ENCODE measurements around the gene MAEA.

MAEA gene

GRCh38 chr4:1251773-1252066, 38.0 kb upstream of the MAEA start:
- no peak overlapping the region for H3K4me3 ChIP-seq (ENCODE audit: low read length)
- TF ChIP-seq, protein P1, sequence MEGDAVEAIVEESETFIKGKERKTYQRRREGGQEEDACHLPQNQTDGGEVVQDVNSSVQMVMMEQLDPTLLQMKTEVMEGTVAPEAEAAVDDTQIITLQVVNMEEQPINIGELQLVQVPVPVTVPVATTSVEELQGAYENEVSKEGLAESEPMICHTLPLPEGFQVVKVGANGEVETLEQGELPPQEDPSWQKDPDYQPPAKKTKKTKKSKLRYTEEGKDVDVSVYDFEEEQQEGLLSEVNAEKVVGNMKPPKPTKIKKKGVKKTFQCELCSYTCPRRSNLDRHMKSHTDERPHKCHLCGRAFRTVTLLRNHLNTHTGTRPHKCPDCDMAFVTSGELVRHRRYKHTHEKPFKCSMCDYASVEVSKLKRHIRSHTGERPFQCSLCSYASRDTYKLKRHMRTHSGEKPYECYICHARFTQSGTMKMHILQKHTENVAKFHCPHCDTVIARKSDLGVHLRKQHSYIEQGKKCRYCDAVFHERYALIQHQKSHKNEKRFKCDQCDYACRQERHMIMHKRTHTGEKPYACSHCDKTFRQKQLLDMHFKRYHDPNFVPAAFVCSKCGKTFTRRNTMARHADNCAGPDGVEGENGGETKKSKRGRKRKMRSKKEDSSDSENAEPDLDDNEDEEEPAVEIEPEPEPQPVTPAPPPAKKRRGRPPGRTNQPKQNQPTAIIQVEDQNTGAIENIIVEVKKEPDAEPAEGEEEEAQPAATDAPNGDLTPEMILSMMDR (conservative IDR thresholded peaks at IDR 0.05; ENCODE audit: low read depth, low read length): no peak
- DNase-seq (ENCODE audit: low read depth): no peak

DNA sequence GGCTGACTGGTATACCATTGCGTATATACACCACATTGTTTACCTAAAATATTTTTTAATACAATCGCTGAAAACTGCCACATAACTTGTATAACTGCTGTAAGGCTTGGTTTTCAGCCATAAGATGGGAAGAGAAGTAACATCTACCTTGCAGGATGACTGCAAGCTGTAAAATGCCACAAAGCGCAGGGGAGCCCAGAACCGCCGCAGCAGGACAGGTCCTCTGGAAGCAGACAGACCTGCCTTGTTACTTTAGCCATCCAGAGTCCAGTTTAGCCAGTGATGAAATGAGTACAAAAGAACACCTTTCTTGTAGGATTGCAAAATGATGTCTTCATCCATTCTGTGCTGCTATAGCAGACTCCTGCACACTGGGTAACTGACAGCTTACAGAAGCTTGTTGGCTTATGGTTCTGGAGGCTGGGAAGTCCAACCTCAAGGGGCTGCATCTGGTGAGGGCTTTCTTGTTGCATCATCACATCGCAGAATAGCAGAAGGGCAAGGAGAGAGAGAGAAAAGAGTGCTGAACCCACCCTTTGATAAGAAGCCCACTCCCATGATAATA, 36.7 kb upstream of the MAEA start:
- TF ChIP-seq, protein P1 (conservative IDR thresholded peaks at IDR 0.05; ENCODE audit: low read depth, low read length): no peak
- no peak overlapping the region for H3K4me3 ChIP-seq (ENCODE audit: low read length)
- DNase-seq (ENCODE audit: low read depth): no peak

GRCh38 chr4:1253831-1254230, 35.9 kb upstream of the MAEA start:
- DNase-seq (ENCODE audit: low read depth): no peak
- TF ChIP-seq, protein P1 (conservative IDR thresholded peaks at IDR 0.05; ENCODE audit: low read depth, low read length): no peak
- no peak overlapping the region for H3K4me3 ChIP-seq (ENCODE audit: low read length)

DNA sequence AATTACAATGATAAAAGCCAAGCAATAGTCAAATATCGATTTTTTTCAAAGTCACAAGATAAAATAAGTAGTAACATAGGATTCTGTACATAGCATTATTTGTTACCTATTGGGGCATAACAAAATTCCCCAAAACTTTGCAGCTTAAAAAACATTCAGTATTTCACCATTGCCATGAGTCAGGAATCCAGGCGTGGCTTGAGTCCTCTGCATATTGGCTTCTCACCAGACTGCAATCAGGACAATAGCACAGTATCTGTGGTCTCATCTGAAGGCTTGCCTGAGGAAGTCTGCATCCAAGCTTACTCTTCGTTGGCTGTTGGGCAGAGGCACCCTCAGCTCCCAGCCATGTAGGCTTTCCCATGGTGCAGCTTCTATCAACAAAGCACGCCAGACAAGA, 34.5 kb upstream of the MAEA start:
- no peak overlapping the region for H3K4me3 ChIP-seq (ENCODE audit: low read length)
- DNase-seq (ENCODE audit: low read depth): no peak
- TF ChIP-seq, protein P1 (conservative IDR thresholded peaks at IDR 0.05; ENCODE audit: low read depth, low read length): no peak

- no peak overlapping the region for H3K4me3 ChIP-seq (ENCODE audit: low read length)
- TF ChIP-seq, protein P1 (conservative IDR thresholded peaks at IDR 0.05; ENCODE audit: low read depth, low read length): no peak
- no peak for DNase-seq (ENCODE audit: low read depth)
These were observed 34.0 kb upstream of the MAEA start for GRCh38 chr4:1255699-1256098.

DNA sequence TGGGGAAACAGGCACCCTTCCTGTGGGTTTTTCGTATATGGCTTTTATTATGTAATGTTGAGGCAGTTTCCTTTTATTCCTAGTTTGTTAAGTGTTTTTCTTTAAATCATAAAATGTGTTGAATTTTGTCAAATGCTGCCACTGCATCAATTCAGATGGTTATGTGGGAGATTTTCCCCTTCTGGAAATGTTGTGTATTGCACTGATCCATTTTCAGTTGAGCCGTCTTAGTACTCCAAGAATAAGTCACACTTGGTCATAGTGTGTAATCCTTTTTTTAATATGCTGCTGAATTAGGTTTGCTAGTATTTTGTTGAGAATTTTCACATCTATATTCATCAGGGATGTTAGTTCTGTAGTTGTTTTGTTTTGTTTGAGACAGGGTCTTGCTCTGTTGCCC, 31.2 kb upstream of the MAEA start:
- TF ChIP-seq, protein P1 (conservative IDR thresholded peaks at IDR 0.05; ENCODE audit: low read depth, low read length): no peak
- DNase-seq (ENCODE audit: low read depth): no peak
- H3K4me3 ChIP-seq (ENCODE audit: low read length): no peak overlapping the region

DNA sequence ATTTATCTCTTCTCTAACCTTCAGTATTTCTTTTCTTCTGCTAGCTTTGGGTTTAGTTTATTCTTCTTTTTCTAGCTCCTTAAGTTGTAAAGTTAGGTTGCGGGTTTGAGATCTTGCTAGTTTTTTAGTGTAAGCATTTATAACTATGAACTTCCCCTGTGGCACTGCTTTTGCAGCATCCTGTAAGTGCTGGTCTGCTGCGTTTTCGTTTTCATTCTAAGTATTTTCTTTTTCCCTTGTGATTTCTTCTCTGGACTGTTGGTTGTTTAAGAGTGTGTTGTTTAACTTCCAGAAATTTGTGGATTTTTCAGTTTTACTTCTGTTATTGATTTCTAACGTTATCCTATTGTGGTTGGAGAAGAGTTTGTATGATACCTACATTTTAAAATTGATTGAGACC, 29.7 kb upstream of the MAEA start:
- TF ChIP-seq, protein P1 (conservative IDR thresholded peaks at IDR 0.05; ENCODE audit: low read depth, low read length): no peak
- no peak for DNase-seq (ENCODE audit: low read depth)
- H3K4me3 ChIP-seq (ENCODE audit: low read length): no peak overlapping the region
